Measurements from ENCODE around the gene HOXD11.

The HOXD11 gene

DNA sequence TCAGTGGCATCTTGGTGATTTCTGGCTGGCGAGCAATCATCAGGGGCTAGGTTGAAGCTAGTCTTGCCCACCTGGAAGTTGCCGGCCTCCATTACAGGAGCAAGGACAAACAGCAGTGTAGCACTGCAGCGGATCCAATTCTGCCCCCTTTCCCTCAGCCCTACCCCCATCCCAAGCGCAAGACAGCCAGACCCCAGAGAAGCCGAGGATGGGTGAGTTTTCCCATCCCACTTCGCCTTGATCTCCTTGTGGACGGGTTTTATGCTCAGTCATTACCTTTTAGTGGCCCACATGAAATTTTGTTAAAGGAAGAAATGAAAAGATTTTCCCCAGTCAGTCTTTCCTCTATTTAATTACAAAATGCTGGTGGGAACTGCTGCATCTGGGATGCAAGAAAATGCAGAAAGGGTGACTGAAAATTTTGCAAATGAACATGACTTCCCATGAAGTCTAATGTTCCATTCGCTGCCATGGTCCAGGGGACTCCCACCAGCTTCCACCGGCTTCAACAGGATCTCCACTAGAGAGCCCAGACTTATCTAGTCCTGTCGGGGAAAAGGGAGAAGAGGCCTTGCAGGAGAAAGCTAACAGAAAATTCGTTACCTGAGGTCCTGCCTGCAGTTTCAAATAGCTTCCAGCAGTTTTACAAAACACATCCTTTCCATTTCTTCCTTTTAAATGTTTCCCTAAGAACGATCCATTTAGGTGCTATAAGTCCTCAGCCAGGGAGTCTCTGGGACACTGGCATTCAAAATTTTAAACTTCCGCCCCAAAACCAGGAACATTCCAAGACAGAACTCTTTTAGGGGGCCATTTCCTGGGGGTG lies 13.5 kb downstream of the HOXD11 start:
- no peak for DNase-seq (ENCODE audit: low read depth in 2 of 2, low spot score in 1 of 2)

DNA sequence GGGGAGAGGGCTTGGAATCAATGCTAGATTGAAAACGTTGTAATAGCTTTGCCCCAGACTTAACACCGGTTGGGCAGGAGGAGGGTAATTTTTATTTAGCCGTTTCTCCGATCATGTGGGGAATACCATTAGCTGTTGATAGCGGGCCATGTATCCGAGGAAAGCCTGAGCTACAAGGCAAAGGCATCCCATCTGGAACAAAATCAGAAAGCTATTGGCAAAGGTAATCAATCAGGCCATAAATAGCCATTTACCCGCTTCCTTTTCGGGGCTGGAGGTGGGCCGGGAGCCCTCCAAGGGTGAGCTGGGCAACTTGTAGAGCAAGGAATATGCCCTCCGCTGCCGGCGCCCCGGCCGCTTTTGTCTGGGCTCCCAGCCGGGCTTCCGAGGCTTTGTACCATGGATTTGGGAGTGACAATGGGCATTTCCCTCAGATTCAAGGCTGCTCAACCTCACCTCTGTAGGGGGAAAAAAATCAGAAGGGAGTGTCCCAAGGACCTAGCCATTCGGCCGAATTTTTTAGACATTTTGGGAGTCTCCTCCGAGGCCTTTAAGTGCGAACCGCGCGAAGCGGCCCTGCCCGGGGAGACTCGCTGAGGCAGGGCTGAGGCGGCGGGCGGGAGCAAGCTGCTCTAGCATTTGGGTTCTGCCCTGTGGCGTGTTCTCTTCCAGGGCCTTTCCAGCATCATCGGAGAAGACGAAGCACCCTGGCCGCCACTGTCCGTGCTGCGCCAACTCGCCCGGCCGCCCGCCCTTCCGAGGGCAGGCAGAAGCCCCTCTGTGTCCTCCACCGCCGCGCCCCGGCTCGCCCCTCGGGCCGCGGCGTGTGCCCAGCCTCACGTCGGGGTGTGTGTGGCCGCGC lies 14.3 kb downstream of the HOXD11 start:
- no peak for DNase-seq (ENCODE audit: low read depth in 2 of 2, low spot score in 1 of 2)

DNA sequence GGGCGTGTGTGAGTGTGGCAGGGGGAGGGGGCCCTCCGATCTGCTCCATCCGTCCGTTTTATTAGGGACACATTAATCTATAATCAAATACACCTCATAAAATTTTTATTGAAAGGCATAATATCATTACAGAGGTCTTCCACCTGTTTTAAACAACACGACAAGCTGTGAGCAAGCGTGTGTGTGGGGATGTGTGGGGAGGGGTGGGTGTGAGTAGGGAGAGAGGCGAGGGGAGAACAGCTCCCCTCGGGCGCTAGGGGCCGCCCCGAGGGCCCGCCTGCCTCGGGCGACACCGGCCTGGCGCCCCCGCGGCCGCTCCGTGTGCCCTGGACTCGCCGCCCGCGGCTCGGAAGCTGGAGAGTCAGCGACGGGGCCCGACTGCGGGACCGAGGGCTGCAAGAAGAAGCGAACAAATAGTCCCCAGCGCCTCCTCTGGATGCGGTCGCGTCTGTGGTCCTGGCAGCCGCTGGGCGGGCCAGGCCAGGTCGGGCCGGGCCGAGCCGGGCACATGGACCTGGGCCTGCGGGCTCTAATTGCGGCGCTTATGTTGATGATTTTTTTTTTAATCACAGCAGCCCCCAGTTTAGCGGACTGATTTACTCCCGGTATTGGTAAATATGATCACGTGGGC lies 15.1 kb downstream of the HOXD11 start:
- DNase-seq (ENCODE audit: low read depth in 2 of 2, low spot score in 1 of 2), result no peak

DNA sequence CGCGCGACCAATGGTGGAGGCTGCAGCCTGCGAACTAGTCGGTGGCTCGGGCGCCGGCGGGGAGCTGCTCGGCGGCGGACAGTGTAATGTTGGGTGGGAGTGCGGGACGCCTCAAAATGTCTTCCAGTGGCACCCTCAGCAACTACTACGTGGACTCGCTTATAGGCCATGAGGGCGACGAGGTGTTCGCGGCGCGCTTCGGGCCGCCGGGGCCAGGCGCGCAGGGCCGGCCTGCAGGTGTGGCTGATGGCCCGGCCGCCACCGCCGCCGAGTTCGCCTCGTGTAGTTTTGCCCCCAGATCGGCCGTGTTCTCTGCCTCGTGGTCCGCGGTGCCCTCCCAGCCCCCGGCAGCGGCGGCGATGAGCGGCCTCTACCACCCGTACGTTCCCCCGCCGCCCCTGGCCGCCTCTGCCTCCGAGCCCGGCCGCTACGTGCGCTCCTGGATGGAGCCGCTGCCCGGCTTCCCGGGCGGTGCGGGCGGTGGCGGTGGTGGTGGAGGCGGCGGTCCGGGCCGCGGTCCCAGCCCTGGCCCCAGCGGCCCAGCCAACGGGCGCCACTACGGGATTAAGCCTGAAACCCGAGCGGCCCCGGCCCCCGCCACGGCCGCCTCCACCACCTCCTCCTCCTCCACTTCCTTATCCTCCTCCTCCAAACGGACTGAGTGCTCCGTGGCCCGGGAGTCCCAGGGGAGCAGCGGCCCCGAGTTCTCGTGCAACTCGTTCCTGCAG lies 15.8 kb downstream of the HOXD11 start, which contains the start of gene HOXD9:
TSS of gene HOXD9 (plus strand) at position 37 of the 728 bp plus-strand sequence. CDS start at position 87, 50 bp downstream.
- no peak for DNase-seq (ENCODE audit: low read depth in 2 of 2, low spot score in 1 of 2)

DNA sequence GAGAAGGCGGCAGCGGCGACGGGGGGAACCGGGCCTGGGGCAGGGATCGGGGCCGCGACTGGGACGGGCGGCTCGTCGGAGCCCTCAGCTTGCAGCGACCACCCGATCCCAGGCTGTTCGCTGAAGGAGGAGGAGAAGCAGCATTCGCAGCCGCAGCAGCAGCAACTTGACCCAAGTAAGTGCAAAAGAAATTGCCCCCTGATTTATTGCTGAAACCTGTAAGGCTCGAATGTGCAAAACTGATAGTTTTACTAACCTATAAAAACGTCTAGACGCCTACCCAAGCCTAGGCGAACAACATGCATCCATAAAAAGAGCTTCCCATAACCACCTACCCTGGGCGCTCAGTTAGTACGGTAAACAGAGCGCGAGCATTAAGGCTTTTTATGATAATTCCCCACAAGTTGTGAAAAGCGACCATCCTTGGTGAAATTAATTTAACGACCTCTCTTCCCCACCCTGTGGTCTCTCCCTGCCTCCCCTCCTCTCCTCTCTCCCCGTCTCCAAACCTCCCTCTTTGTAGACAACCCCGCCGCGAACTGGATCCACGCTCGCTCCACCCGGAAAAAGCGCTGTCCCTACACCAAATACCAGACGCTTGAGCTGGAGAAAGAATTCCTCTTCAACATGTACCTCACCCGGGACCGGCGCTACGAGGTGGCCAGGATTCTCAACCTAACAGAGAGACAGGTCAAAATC lies 16.5 kb downstream of the HOXD11 start:
- DNase-seq (ENCODE audit: low read depth in 2 of 2, low spot score in 1 of 2), result no peak

DNA sequence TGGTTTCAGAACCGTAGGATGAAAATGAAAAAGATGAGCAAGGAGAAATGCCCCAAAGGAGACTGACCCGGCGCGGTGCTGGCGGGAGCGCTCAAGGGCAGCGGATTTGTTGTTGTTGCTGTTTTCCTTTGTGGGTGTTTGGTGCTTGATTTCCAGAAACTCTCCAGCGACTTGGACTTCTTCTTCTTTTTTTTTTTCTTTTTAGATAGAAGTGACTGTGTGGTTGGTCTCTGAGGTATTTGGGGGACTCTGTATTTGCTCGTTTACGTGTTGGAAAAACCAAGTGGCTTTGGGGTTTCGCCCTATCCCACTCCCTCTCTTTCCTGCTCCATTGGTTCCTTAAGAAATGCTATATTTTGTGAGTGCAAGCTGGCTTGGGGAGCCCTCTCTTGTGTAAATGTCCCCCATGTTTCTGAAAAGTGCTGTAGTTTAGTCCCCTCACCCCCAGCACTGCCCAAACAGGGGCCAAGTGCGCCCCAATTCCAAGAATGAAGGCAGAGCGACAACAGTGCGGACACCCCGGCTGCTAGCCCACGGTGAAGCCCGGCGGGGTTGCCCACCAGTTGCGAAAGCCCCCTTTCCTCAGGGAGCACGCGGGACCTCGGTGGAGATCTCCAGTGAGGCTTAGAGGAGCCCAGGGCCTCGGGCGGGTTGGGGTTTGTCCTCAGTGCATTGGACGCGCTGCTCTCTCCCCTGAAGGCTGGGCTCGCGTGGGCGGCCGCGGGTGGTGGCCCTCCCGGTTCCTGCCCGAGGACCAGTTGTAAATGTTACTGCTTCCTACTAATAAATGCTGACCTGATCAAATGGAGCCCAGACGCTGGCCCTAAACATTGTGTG lies 17.2 kb downstream of the HOXD11 start:
- DNase-seq (ENCODE audit: low read depth in 2 of 2, low spot score in 1 of 2), result no peak

DNA sequence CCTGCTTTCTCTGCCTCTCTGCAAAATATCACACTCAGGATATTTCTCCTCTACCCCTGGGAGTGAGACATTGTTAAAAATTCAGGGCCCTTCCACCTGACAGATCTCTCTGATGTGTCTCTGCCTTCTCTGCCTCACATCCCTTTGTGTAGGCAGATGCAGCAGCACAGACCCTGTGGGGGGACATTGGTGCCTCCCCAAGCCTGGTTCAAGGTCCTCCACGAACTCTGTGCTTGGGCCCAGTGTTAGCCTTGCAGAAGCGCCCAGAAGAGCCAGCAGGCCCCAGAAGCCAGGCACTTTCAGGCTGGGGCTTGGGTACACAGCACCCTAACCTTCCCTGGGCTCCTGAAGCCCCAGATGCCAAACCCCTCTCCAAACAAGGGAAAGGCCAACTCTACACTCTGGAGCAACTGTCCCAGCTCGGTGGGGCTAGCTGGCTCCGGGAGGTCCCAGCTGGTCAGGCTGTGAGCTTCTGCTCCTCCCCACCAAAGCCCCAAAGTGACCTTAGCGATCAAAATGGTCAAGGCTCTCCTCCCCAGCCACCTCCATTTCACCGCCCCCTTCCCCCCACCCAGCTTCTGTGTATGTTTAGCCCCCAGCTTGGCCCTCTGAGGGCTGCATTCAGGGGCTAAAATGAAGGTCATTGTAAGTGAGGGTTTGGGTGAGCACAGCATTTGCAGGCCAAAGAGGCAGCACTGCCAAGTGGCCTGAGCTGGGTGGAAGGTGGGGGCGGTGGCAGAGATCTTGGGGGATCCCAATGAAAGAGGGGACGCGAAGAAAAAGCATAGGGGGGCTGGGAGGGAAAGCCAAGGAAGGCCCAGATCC lies 18.1 kb downstream of the HOXD11 start:
- no peak for DNase-seq (ENCODE audit: low read depth in 2 of 2, low spot score in 1 of 2)

DNA sequence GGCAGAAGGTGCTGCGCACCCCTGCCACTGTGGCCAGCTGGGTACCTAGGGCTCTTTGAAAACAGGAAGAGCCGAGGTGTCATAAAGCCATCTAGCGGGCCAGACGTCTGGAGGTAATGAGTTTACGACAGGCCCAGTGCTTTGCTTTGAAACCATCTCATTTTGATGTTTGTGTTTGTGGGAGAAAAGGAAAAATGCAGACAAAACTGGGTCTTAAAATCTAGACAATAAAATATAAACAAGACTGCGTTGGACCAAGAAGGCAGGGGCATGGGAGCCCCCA lies 18.6 kb downstream of the HOXD11 start:
- no peak for DNase-seq (ENCODE audit: low read depth in 2 of 2, low spot score in 1 of 2)

DNA sequence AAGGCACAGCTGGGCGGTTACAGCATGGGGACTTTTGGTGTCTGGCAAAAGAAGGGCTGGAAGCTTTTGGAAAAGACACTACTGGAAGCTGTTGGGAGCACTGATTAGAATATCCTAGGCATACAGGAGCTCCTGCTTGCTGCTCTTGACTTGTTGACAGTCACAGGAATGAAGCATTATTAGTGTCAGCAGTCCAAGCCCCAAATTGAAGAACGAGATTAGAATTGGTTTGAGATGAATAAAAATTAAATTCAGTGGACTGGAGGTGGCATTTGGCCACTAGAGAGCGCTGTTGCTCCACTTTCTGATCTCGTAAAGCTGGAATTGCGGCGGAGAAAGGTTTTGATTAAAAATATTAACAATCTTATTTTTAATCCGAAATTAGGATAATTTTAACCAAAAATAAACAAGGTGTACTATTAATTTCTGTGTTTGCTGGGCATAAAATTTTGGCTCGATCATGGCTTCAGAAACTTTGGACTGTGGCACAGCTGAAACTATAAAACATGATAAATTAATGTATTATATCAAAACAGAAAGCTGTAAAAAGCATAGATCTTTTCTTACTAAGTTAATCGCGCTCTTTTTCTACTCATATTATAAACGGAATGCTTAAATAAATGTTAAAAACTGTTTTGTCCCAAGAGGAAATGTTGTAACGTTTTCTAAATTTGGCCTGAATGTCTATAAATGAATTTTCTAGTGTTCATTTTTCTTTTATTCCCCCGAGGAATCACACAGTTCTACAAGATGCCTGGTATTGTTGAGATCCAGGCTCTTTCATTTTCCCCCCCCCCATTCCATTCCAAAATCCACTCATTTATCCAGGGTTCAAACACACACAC lies 20.1 kb downstream of the HOXD11 start:
- DNase-seq (ENCODE audit: low read depth in 2 of 2, low spot score in 1 of 2), result peak in 1 of 2 donors; percentile 69

DNA sequence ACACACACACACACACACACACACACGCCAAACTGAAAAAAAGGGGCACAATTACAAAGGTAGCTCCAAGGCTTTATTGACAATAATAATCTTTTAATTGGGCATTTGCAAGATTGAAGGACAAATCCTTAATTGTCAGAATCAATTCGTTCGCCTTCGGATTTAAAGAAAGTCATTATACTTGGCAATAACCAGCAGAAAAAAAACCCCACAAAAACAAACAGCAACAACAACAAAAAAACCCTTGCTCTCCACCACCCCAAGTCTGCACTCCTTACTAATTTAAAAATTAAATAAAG lies 20.6 kb downstream of the HOXD11 start:
- DNase-seq (ENCODE audit: low read depth in 2 of 2, low spot score in 1 of 2), result no peak

DNA sequence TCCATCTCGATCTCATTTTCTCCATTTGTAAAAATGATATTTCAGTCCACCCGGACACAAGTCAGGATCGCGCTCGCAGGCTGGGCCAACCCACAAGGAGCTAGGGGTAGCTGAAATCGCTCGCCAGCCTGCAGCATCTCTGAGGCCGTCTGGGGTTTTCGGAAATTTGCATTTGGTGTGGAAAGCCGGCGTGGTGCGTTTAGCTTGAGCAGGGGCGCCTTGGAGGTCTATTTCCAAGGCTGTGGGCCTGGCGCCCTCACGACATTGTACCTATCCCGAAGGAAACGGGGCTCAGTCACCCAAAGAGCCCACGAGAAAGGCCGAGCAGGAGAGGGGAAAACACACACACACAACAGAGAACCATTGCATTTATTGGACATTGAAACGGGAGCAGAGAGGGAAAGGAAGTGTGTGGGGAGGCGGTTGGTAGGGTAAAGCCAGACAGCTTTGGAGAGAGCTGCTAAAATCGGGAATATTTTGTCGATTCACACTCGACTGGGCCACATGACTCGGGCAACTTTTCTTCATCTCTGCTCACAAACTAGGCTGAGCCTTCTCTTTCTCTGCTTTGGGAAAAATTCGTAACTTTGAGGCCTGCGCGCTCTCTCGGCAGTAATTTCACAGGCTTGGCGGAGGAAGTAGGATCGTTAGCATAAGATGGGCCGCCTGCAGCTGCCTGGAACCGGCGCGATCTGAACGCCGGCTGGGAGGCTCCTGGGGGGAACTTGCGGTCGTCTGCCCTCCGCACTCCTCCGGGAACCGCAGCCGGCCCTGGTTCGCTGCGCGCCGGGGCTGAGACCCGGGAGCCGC lies 21.3 kb downstream of the HOXD11 start:
- no peak for DNase-seq (ENCODE audit: low read depth in 2 of 2, low spot score in 1 of 2)

DNA sequence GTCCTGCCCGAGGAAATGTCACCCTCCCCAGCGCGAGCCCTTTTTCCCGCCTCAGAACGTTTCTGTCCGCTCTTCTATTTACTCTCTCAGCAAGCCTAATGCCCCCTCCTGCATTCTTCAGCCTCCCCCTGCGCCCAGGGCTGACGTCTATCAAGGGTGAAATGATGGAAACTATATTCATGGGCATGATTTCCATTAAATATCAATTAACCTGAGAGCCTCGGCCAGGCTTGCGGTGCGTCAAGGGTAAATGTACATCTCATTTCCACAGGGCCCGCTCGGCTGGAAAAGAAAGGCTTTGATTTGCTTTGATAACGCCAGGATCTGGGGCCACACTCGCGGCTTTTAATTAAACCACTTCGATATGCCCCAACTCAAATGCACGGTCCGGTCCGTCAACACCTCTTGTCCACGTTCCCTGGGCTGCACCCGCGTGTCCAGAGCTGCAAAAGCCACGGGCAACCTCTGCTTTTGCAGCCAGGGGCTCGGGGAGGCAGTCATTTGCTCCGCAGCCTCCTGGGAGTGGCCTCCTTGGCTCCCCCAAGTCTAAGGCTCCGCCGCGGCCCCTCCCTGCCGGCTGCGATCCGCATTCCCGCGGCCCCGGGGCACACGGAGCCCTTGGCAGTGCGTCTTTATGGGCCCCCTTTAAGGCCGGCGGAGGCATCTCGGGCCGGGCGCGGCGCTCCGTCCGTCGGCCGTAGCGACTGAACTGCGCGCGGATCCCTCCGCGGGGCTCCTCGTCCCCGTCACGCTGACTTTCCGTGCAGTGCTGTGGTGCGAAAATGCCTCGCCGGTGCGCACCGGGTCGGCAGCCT lies 22.1 kb downstream of the HOXD11 start, which contains the start of gene HOXD8:
TSS of gene HOXD8 (plus strand) at position 724 of the 815 bp plus-strand sequence. CDS start 662 bp downstream, outside the sequence.
- no peak for DNase-seq (ENCODE audit: low read depth in 2 of 2, low spot score in 1 of 2)

DNA sequence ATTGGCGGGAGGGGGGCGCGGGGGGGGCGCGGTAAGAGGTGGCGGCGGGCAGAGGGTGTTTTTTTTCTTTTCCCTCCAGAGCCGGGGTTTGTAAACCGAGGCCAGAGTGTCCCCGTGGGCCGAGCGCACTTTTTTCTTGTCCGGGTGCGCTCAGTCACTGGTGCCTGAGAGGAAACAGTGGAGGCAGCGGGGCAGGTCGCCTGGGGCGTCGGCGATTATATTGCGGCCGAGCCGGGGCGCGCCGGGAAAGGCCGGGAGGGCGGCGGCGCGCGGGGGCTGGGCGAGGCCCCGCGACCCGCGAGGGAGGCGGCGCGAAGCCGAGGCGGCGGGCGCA lies 22.7 kb downstream of the HOXD11 start:
- DNase-seq (ENCODE audit: low read depth in 2 of 2, low spot score in 1 of 2), result no peak

DNA sequence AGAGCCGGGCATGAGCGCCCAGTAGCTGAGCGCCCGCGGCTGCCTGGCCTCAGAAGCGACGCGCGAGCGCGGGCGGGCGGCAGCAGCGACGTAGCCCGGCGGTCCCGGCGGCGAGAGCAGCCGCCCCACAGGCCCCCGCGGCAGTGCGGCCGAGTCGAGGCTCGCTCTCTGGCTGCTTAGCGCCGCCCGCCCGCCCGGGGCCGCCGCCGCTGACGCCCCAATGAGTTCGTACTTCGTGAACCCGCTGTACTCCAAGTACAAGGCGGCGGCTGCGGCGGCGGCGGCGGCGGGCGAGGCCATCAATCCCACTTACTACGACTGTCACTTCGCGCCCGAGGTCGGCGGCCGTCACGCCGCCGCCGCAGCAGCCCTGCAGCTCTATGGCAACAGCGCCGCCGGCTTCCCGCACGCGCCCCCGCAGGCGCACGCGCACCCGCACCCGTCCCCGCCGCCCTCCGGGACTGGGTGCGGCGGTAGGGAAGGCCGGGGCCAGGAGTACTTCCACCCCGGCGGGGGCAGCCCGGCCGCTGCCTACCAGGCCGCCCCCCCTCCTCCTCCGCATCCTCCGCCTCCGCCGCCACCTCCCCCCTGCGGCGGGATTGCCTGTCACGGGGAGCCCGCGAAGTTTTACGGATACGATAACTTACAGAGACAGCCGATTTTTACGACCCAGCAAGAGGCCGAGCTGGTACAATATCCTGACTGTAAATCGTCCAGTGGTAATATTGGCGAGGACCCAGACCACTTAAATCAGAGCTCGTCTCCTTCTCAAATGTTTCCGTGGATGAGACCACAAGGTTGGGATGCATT lies 23.3 kb downstream of the HOXD11 start:
- no peak for DNase-seq (ENCODE audit: low read depth in 2 of 2, low spot score in 1 of 2)

DNA sequence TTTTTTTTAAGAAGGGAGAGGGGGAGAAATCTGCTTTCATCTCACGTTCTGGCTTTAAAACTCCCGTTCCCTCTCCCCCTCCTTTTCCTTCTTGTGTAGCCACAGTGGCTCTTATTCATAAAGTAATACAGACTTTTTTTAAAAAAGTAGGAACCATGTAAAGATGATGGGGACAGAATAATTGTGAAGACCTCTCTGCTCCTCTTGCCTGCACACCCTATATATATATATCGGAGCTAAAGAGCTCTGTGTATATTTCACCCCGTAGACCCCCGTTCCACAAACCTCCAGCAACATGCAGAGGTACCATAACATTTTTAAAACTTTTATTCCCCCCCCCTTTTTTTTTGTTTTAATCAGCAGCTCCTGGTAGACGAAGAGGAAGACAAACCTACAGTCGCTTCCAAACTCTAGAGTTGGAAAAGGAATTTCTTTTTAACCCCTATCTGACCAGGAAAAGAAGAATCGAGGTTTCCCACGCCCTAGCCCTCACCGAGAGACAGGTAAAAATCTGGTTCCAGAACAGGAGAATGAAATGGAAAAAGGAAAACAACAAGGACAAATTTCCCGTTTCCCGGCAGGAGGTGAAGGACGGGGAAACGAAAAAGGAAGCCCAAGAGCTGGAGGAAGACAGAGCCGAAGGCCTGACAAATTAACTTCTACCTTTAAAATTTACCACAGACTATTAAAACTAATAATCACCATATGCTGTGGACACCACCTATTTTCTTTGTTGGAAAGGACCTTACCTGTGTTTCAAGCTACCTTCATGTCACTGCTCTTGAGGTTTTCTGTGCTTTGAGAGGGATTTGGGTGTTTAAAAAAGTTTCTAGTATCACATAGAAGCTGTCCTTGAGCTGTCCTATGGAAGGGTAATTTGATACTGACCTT lies 24.1 kb downstream of the HOXD11 start:
- DNase-seq (ENCODE audit: low read depth in 2 of 2, low spot score in 1 of 2), result no peak

All from stimulated activated CD8-positive, alpha-beta memory T cell treated with anti-CD3 and anti-CD28 coated beads, Interleukin-4, amount 100 ng/mL, for 4 hours (primary cell).